H1 (cell line): ENCODE data around the gene SOX14. TPM values are rescaled to one million over a fixed set of nuclear protein-coding genes. Genes with fewer than 3 reads are reported as not detected.

Experiments used
- CTCF ChIA-PET: fragments of 300-600 bp; sonication (Branson Sonifier 250); formaldehyde crosslinking; loops from one replicate; lab custom pipeline; 2021; ENCODE audit not compliant: partially characterized antibody; lab: Charles Lee
- POLR2A ChIA-PET: fragments of 300-600 bp; sonication (Branson Sonifier 250); formaldehyde crosslinking; loops from one replicate; lab custom pipeline; 2021; ENCODE audit warnings: inconsistent platforms; ENCODE audit not compliant: partially characterized antibody; lab: Charles Lee
- DNase-seq, 2 experiments: peaks; one replicate each; pipeline versions ENCODE4 v3.0.0 to v3.0.0-alpha.2; 2010 to 2022; ENCODE audit warnings: low spot score in 2 of 2, low read depth in 1 of 2, mixed read lengths in 1 of 2
- FAIRE-seq: peaks from 2 replicates; lab custom pipeline; 2011; peaks lifted over from hg19 to GRCh38; lab: Jason Lieb, UNC
- H2AFZ ChIP-seq: 2 replicates; pipeline ENCODE4 v1.8.1; 2012; ENCODE audit warnings: low read length, inconsistent platforms
- H2AK5ac ChIP-seq: 2 replicates; pipeline ENCODE4 v1.6.1; 2013; ENCODE audit warnings: low read depth, low read length
- H2BK120ac ChIP-seq: replicated peaks from 2 replicates; pipeline ENCODE3; 2013; ENCODE audit warnings: low read depth, low read length, inconsistent platforms
- H2BK12ac ChIP-seq: 2 replicates; pipeline ENCODE4 v1.6.1; 2013; ENCODE audit warnings: low read depth, low read length
- H2BK15ac ChIP-seq: 2 replicates; pipeline ENCODE4 v1.6.1; 2013; ENCODE audit warnings: low read length
- H2BK20ac ChIP-seq: 2 replicates; pipeline ENCODE4 v1.6.1; 2013; ENCODE audit warnings: low read length
- H2BK5ac ChIP-seq: 2 replicates; pipeline ENCODE4 v1.6.1; 2013; ENCODE audit warnings: low read depth, low read length
- H3K14ac ChIP-seq: 2 replicates; pipeline ENCODE4 v1.6.1; 2013; ENCODE audit warnings: inconsistent platforms; ENCODE audit not compliant: insufficient read length
- H3K18ac ChIP-seq: 2 replicates; pipeline ENCODE4 v1.6.1; 2013; ENCODE audit warnings: low read length; ENCODE audit errors: extremely low read depth
- H3K23ac ChIP-seq: 2 replicates; pipeline ENCODE4 v1.6.1; 2013; ENCODE audit warnings: inconsistent platforms; ENCODE audit not compliant: insufficient read length
- H3K23me2 ChIP-seq: 2 replicates; pipeline ENCODE4 v1.6.1; 2013; ENCODE audit warnings: low read depth, low read length
- H3K27ac ChIP-seq: 2 replicates; pipeline ENCODE4 v1.6.1; 2011; ENCODE audit warnings: low read depth, low read length, inconsistent platforms
- H3K27me3 ChIP-seq, 4 experiments: replicated peaks in 1 of 4; 1 replicate in 1 of 4; 2 replicates in 3 of 4; pipeline versions ENCODE4 v1.6.1 to v1.8.1; 2011 to 2013; ENCODE audit warnings: low read length in 3 of 4, mild to moderate bottlenecking in 3 of 4, inconsistent platforms in 2 of 4, mixed read lengths in 2 of 4, moderate library complexity in 1 of 4; ENCODE audit not compliant: control insufficient read depth in 3 of 4, insufficient read depth in 3 of 4; ENCODE audit errors: extremely low read depth in 1 of 4
- H3K36me3 ChIP-seq, 4 experiments: 2 replicates each; pipeline versions ENCODE4 v1.6.1 to v1.8.1; 2011 to 2013; ENCODE audit warnings: mild to moderate bottlenecking in 4 of 4, low read length in 3 of 4, moderate library complexity in 2 of 4, control low read depth in 1 of 4, inconsistent platforms in 1 of 4; ENCODE audit not compliant: insufficient read depth in 4 of 4, control insufficient read depth in 2 of 4
- H3K4ac ChIP-seq: replicated peaks from 2 replicates; pipeline ENCODE3; 2013; ENCODE audit warnings: low read length, low read depth, mixed read lengths, inconsistent platforms; ENCODE audit not compliant: insufficient read length
- H3K4me1 ChIP-seq, 4 experiments: replicated peaks in 1 of 4; 1 replicate in 1 of 4; 2 replicates in 3 of 4; pipeline versions ENCODE4 v1.6.1 to v1.8.1; 2011 to 2013; ENCODE audit warnings: low read length in 3 of 4, inconsistent platforms in 2 of 4, mixed read lengths in 1 of 4; ENCODE audit not compliant: insufficient read depth in 4 of 4, control insufficient read depth in 3 of 4
- H3K4me2 ChIP-seq, 2 experiments: 2 replicates each; pipeline versions ENCODE4 v1.6.1 to v1.8.1; 2011 to 2013; ENCODE audit warnings: low read depth in 2 of 2, low read length in 2 of 2, control low read depth in 1 of 2, inconsistent platforms in 1 of 2, mild to moderate bottlenecking in 1 of 2; ENCODE audit not compliant: insufficient read depth in 1 of 2
- H3K4me3 ChIP-seq, 4 experiments: fragments of 200-600, 300-600 bp in 1 of 4; sonication (generic), shearing (Covaris generic), sonication (Bioruptor Twin) in 1 of 4; 2 replicates each; pipeline versions ENCODE4 v1.5.1 to v1.8.1; 2011 to 2016; ENCODE audit warnings: low read length in 4 of 4, low read depth in 3 of 4, control low read depth in 2 of 4, inconsistent platforms in 2 of 4, mild to moderate bottlenecking in 2 of 4, mixed read lengths in 1 of 4, moderate library complexity in 1 of 4; ENCODE audit not compliant: insufficient read depth in 2 of 4; ENCODE audit errors: extremely low read depth in 1 of 4
- H3K56ac ChIP-seq: replicated peaks from 2 replicates; pipeline ENCODE3; 2013; ENCODE audit warnings: low read depth, mild to moderate bottlenecking, mixed read lengths, low read length, inconsistent platforms; ENCODE audit not compliant: insufficient read length
- H3K79me1 ChIP-seq: 2 replicates; pipeline ENCODE4 v1.6.1; 2013; ENCODE audit warnings: low read depth, low read length, control low read depth
- H3K79me2 ChIP-seq, 2 experiments: 2 replicates each; pipeline versions ENCODE4 v1.6.1 to v1.8.1; 2012 to 2013; ENCODE audit warnings: low read length in 2 of 2, mild to moderate bottlenecking in 2 of 2, inconsistent platforms in 1 of 2; ENCODE audit not compliant: insufficient read depth in 2 of 2, control insufficient read depth in 1 of 2
- H3K9ac ChIP-seq, 4 experiments: replicated peaks in 1 of 4; 1 replicate in 1 of 4; 2 replicates in 3 of 4; pipeline versions ENCODE4 v1.6.1 to v1.8.1; 2011 to 2013; ENCODE audit warnings: low read depth in 3 of 4, low read length in 3 of 4, control low read depth in 2 of 4, mild to moderate bottlenecking in 2 of 4, moderate library complexity in 2 of 4, inconsistent platforms in 1 of 4; ENCODE audit errors: extremely low read depth in 1 of 4
- H3K9me3 ChIP-seq, 2 experiments: 2 replicates each; pipeline versions ENCODE4 v1.6.1 to v1.8.1; 2012 to 2013; ENCODE audit warnings: mild to moderate bottlenecking in 2 of 2, moderate library complexity in 2 of 2, control low read depth in 1 of 2, inconsistent platforms in 1 of 2, low read depth in 1 of 2, low read length in 1 of 2, mixed read lengths in 1 of 2; ENCODE audit not compliant: insufficient read depth in 2 of 2
- H4K20me1 ChIP-seq, 2 experiments: replicated peaks in 1 of 2; 2 replicates each; pipeline versions ENCODE3 to v1.8.1; 2011 to 2013; ENCODE audit warnings: inconsistent platforms in 2 of 2, low read length in 2 of 2, mild to moderate bottlenecking in 1 of 2; ENCODE audit not compliant: insufficient read depth in 2 of 2, control insufficient read depth in 1 of 2
- H4K5ac ChIP-seq: 2 replicates; pipeline ENCODE4 v1.6.1; 2013; ENCODE audit warnings: low read length, low read depth, mixed read lengths, inconsistent platforms; ENCODE audit not compliant: insufficient read length
- H4K8ac ChIP-seq: 2 replicates; pipeline ENCODE4 v1.8.0; 2013; ENCODE audit warnings: mild to moderate bottlenecking, moderate library complexity, low read length, inconsistent platforms; ENCODE audit not compliant: insufficient read depth; ENCODE audit errors: extremely low read depth
- H4K91ac ChIP-seq: replicated peaks from 2 replicates; pipeline ENCODE3; 2013; ENCODE audit warnings: low read length, mixed read lengths, inconsistent platforms; ENCODE audit not compliant: insufficient read length
- EP300 ChIP-seq, 2 experiments: IDR thresholded peaks; 1 replicate in 1 of 2; 2 replicates in 1 of 2; pipeline ENCODE4 v1.6.1; 2011 to 2012; ENCODE audit warnings: low read depth in 2 of 2, low read length in 2 of 2, mild to moderate bottlenecking in 2 of 2, borderline replicate concordance in 1 of 2, inconsistent platforms in 1 of 2, moderate library complexity in 1 of 2
- EZH2 ChIP-seq: fragments of 200-600 bp; sonication (generic); IDR thresholded peaks from 2 replicates; pipeline ENCODE4 v1.7.1; 2012; ENCODE audit warnings: low read depth, mild to moderate bottlenecking, moderate library complexity, low read length, inconsistent platforms; ENCODE audit not compliant: severe bottlenecking
- FOSL1 ChIP-seq: IDR thresholded peaks from 2 replicates; pipeline ENCODE4 v1.6.1; 2011; ENCODE audit warnings: mild to moderate bottlenecking, low read depth, low read length, moderate library complexity; ENCODE audit not compliant: insufficient read depth
- GABPA ChIP-seq: IDR thresholded peaks from 2 replicates; pipeline ENCODE4 v1.6.1; 2011; ENCODE audit warnings: mild to moderate bottlenecking, low read length, moderate library complexity, borderline replicate concordance; ENCODE audit not compliant: insufficient read depth
- JUN ChIP-seq: IDR thresholded peaks from 2 replicates; pipeline ENCODE4 v1.6.1; 2011; ENCODE audit warnings: low read depth, mild to moderate bottlenecking, improper control_type of control experiment, low read length
- JUND ChIP-seq: IDR thresholded peaks from 2 replicates; pipeline ENCODE4 v1.6.1; 2011; ENCODE audit warnings: mild to moderate bottlenecking, improper control_type of control experiment, low read length
- MAFK ChIP-seq: IDR thresholded peaks from 2 replicates; pipeline ENCODE4 v1.6.1; 2012; ENCODE audit warnings: low read depth, mild to moderate bottlenecking, improper control_type of control experiment, low read length
- POLR2AphosphoS5 ChIP-seq: IDR thresholded peaks from 2 replicates; pipeline ENCODE4 v1.6.1; 2011; ENCODE audit warnings: low read depth, low read length
- POU5F1 ChIP-seq: IDR thresholded peaks from 2 replicates; pipeline ENCODE4 v1.6.1; 2011; ENCODE audit warnings: low read depth, mild to moderate bottlenecking, low read length, moderate library complexity
- RXRA ChIP-seq: IDR thresholded peaks from 2 replicates; pipeline ENCODE4 v1.6.1; 2011; ENCODE audit warnings: low read depth, mild to moderate bottlenecking, low read length, moderate library complexity; ENCODE audit not compliant: insufficient read depth
- SAP30 ChIP-seq: fragments of 300-600 bp; sonication (generic); IDR thresholded peaks from 2 replicates; pipeline ENCODE4 v1.7.1; 2012; ENCODE audit warnings: low read length, moderate library complexity, mild to moderate bottlenecking, inconsistent platforms; ENCODE audit not compliant: insufficient read depth, insufficient replicate concordance
- SIX5 ChIP-seq: IDR thresholded peaks from 2 replicates; pipeline ENCODE4 v1.6.1; 2011; ENCODE audit warnings: mild to moderate bottlenecking, low read depth, low read length
- TAF1 ChIP-seq: IDR thresholded peaks from 2 replicates; pipeline ENCODE4 v1.6.1; 2011; ENCODE audit warnings: mild to moderate bottlenecking, low read depth, low read length
- TAF7 ChIP-seq: optimal IDR thresholded peaks from 2 replicates; pipeline ENCODE3; 2011; ENCODE audit warnings: low read depth, mild to moderate bottlenecking, inconsistent platforms, low read length, moderate library complexity, borderline replicate concordance
- TCF12 ChIP-seq: IDR thresholded peaks from 2 replicates; pipeline ENCODE4 v1.6.1; 2011; ENCODE audit warnings: low read depth, mild to moderate bottlenecking, low read length
- ZNF274 ChIP-seq: IDR thresholded peaks from 2 replicates; pipeline ENCODE4 v1.7.0; 2012; ENCODE audit warnings: low read length, borderline replicate concordance; ENCODE audit errors: extremely low read depth
- polyA plus RNA-seq, 7 experiments: library from polyadenylated mRNA; depleted of rRNA in 3 of 7; stranded (reverse) in 5 of 7; unstranded in 2 of 7; fragments of >200 nt in 5 of 7; fragments of 200-250 nt in 2 of 7; gene quantifications; 1 replicate in 5 of 7; 2 replicates in 1 of 7; 4 replicates in 1 of 7; pipeline versions ENCODE4 v1.2.1 to v1.2.3, GENCODE V29; 2011 to 2013; ENCODE audit warnings: missing spikeins in 2 of 7, mixed read lengths in 2 of 7
- total RNA-seq: library from RNA; stranded (reverse); fragmentation: NEBNext Ultra II Directional; extraction: Animal tissue kit (Norgen Biotek cat#: 25700); gene quantifications from 2 replicates; pipeline ENCODE4 v1.2.1, GENCODE V29; 2021

Gene SOX14
- total and polyA plus RNA-seq, 2 of the 8 experiments (the other 6 are each of a cell fraction or from before 2014, with no cell fraction given): 0.03 to 0.50 TPM

- Histone ChIP-seq H3K27ac (no peak overlapping the region), H2BK20ac (no peak overlapping the region), H2AFZ (no peak overlapping the region), H3K56ac (no peak overlapping the region), H3K18ac (no peak overlapping the region), H3K27me3 (no peaks in the 10 kb centered on the region), H4K8ac (no peak overlapping the region), H3K79me2 (no peaks in the 10 kb centered on the region), H2AK5ac (no peak overlapping the region), H3K4me1 (no peaks in the 10 kb centered on the region), H2BK15ac (no peak overlapping the region), H3K9ac (no peak overlapping the region), H2BK120ac (no peak overlapping the region), H2BK12ac (no peak overlapping the region), H3K4ac (no peak overlapping the region), H3K79me1 (no peaks in the 10 kb centered on the region), H4K20me1 (no peaks in the 10 kb centered on the region), H3K23ac (no peak overlapping the region), H4K91ac (no peak overlapping the region), H3K36me3 (no peaks in the 10 kb centered on the region), H3K14ac (no peak overlapping the region), H3K4me2 (no peak overlapping the region), H4K5ac (no peak overlapping the region), H3K9me3 (no peaks in the 10 kb centered on the region), H3K23me2 (no peaks in the 10 kb centered on the region), H3K4me3 (no peak overlapping the region), H2BK5ac (no peak overlapping the region)
- FAIRE-seq (no peak), DNase-seq (no peak)
- CTCF ChIA-PET: interaction anchor here (2.2 kb wide), 1 partner anchor 12 kb away, joined by 10 read pairs; no protein-coding TSS in a partner anchor
- POLR2A ChIA-PET: no interaction called here
- TF ChIP-seq TAF7 (no peak), JUND (no peak), EP300 (IDR thresholded peaks at IDR 0.05; ENCODE audit: borderline replicate concordance in 1 of 2, low read depth in 2 of 2, low read length in 2 of 2) (no peak), RXRA (no peak), TAF1 (no peak), FOSL1 (no peak), POLR2AphosphoS5 (no peak), EZH2 (no peak), POU5F1 (no peak), SIX5 (no peak), SAP30 (no peak), ZNF274 (no peak), GABPA (no peak), JUN (no peak), MAFK (no peak), TCF12 (no peak)
These were observed 39.9 kb upstream of the SOX14 start for GRCh38 chr3:137724240-137724639.
